GM21360 (cell line): ENCODE results near the gene IFNGR2.

Source experiments
- ATAC-seq: cut with Tn5 transposase; IDR thresholded peaks from one replicate; pipeline ENCODE4 v1.9.1; 2021; ENCODE audit warnings: mild to moderate bottlenecking, moderate library complexity; ENCODE audit not compliant: unreplicated experiment

The IFNGR2 gene

GRCh38 chr21:33480481-33481103 lies 77.4 kb downstream of the IFNGR2 start:
- ATAC-seq: no peak

- no peak for ATAC-seq
These were observed 78.2 kb downstream of the IFNGR2 start for GRCh38 chr21:33481314-33481943.
